RPMI8226 (cell line): ENCODE results near the gene AMN.
"Not testable (repeated sequence)": the region's sequence is repeated elsewhere in the genome, so short reads cannot be mapped to it uniquely, and the experiment has no call there.

ENCODE experiments used
- DNase-seq: peaks from one replicate; pipeline ENCODE4 v3.0.0-alpha.2; 2015

Gene AMN

GRCh38 chr14:102922490-102923200, at the start of gene AMN:
Gene AMN (plus strand): TSS chr14:102922663. CDS start chr14:102922689, 26 bp downstream.
- no peak for DNase-seq

- DNase-seq = no peak
Observed at GRCh38 chr14:102873131-102873530, 49.3 kb upstream of the AMN start.

GRCh38 chr14:102873546-102874061, 48.9 kb upstream of the AMN start:
- no peak for DNase-seq

GRCh38 chr14:102875652-102876051, 46.8 kb upstream of the AMN start:
- DNase-seq = no peak

- DNase-seq = not testable (repeated sequence)
Observed at GRCh38 chr14:102877511-102877910, 45.0 kb upstream of the AMN start.

GRCh38 chr14:102878174-102878969, 44.1 kb upstream of the AMN start:
- no peak for DNase-seq

- DNase-seq = no peak
Observed at GRCh38 chr14:102878970-102879460, 43.4 kb upstream of the AMN start.

GRCh38 chr14:102882226-102882906, 40.1 kb upstream of the AMN start:
- DNase-seq = no peak

- no peak for DNase-seq
Observed at GRCh38 chr14:102883089-102883541, 39.3 kb upstream of the AMN start.

GRCh38 chr14:102883554-102883953, 38.9 kb upstream of the AMN start:
- DNase-seq = no peak

- no peak for DNase-seq
Observed at GRCh38 chr14:102885737-102886447, 36.6 kb upstream of the AMN start.

- DNase-seq = no peak
Observed at GRCh38 chr14:102888748-102889147, 33.7 kb upstream of the AMN start.

GRCh38 chr14:102889615-102890014, 32.8 kb upstream of the AMN start:
- DNase-seq = no peak

GRCh38 chr14:102891111-102891510, 31.4 kb upstream of the AMN start:
- no peak for DNase-seq

GRCh38 chr14:102891556-102891955, 30.9 kb upstream of the AMN start:
- no peak for DNase-seq

GRCh38 chr14:102892651-102893050, 29.8 kb upstream of the AMN start:
- no peak for DNase-seq

GRCh38 chr14:102893452-102893851, 29.0 kb upstream of the AMN start:
- no peak for DNase-seq

- DNase-seq = not testable (repeated sequence)
Observed at GRCh38 chr14:102896735-102897134, 25.7 kb upstream of the AMN start.

- no peak for DNase-seq
Observed at GRCh38 chr14:102897299-102898027, 25.0 kb upstream of the AMN start.

- DNase-seq = no peak
Observed at GRCh38 chr14:102898298-102898697, 24.2 kb upstream of the AMN start.

- no peak for DNase-seq
Observed at GRCh38 chr14:102898776-102899515, 23.5 kb upstream of the AMN start.
